Superior temporal gyrus (tissue), 1 donor: Measurements from ENCODE around the gene PLEKHB2.
"Not testable (repeated sequence)": the region's sequence is repeated elsewhere in the genome, so short reads cannot be mapped to it uniquely, and the experiment has no call there.

Source experiments
- DNase-seq: peaks from one replicate; pipeline ENCODE4 v3.0.0-alpha.2; 2016; ENCODE audit errors: extremely low spot score

The PLEKHB2 gene

DNA sequence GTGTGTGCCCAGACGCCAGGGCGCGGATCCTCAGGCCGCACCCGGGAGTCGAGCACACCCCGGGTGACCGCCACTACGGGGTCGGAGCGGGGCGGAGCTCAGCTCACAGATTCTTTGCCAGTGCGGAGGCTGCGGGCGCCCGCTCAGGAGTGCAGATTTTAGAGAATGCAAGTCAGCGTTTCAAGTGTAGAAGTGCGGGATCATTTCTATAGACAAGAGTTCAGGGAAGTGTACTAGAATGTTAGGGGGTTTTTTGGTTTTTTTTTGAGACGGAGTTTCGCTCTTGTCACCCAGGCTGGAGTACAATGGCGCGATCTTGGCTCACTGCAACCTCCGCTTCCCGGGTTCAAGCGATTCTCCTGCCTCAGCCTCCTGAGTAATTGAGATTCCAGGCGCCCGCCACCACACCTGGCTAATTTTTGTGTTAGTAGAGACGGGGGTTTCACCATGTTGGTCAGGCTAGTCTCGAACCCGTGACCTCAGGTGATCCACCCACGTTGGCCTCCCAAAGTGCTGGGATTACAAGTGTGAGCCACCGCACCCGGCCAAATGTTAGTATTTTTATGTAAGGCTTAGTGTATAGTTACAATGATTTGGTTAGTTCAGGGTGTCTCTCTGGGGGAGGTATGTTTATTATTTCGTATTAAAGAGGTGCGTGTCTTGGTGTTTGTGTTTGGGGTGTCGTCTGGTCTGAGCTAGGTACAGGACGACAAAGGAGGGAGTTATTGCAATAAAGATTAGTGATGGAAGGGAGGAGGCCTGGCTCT is 11.3 kb upstream of the PLEKHB2 start:
- no peak for DNase-seq

DNA sequence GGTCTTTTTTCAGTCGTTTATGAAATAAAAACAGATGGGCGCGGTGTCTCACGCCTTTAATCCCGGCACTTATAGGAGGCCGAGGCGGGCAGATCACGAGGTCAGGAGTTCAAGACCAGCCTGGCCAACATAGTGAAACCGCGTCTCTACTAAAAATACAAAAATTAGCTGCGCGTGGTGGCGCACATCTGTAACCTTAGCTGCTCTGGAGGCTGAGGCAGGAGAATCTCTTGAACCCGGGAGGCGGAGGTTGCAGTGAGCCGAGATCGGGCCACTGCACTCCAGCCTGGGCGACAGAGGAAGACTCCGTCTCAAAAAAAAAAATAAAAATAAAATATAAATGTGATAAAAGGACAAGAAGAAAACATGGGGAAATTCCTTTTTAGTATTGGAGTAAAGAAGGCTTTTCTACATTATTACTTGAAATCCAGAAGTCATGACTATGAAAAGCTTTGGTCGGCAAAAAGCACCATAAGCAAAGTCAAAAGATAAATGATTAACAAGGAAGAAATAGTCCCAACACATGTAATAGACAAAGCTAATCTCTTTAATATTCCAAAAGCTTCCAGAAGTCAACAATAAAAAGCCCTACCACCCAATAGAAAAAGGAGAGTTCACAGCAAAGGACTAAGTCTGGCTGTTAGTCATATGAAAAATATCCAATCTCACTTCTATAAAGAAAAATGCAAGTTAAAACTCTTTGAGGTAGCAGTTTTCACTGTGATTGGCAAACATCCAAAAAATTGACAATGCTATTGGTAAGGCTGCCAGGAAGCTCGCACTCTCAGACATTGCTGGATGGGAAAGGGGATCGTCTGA is 10.5 kb upstream of the PLEKHB2 start:
- DNase-seq, result no peak

DNA sequence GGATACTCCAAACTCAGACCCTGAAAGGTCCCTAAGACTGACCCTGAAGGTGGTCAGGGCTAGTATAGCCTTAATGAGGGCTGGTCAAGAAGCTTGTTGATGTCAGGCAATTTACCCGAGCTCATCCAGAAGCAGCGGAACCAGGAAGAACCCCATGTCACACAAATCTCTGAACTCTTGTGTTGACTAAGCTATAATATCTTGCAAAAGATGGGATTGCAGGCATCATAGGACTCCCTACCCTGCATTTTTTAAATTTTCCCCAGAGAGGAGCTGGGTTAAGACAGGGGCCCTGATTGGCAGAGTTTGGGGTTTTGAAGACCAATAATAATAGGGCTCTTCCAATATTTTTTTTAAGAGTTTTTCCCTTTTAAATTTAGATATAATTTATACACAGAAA is 2.0 kb upstream of the PLEKHB2 start:
- no peak for DNase-seq

DNA sequence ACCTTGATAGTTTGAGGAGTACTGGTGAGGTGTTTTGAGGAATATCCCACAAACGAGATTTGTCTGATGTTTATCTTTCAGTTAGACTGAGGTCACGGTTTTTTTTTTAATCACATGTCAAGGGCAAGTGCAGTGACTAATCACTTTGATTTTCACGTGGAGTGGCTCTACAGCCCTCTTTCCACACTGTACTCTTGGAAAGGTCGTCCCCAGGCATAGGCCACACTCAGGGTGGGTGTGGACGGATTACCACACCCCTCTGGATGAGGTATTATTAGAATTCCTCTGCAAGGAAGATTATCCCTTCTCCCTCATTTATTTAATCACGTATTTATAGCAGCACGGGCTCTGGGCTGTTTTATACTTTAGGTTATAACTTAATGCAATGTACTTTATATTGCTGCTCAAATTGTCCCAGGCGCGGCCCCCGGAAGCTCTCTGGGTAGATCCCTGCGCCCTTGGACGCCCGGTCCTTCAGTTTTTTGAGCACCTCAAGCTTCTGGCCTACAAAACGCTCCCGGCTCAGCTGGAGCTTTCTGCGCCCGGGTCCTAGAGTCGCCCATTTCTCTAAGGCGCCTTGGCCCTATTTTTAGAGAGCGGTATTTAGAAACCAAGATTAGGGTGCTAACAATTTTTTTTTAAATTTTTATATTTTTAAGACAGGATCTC is 515 bp upstream of the PLEKHB2 start:
- peak; percentile 45 for DNase-seq

DNA sequence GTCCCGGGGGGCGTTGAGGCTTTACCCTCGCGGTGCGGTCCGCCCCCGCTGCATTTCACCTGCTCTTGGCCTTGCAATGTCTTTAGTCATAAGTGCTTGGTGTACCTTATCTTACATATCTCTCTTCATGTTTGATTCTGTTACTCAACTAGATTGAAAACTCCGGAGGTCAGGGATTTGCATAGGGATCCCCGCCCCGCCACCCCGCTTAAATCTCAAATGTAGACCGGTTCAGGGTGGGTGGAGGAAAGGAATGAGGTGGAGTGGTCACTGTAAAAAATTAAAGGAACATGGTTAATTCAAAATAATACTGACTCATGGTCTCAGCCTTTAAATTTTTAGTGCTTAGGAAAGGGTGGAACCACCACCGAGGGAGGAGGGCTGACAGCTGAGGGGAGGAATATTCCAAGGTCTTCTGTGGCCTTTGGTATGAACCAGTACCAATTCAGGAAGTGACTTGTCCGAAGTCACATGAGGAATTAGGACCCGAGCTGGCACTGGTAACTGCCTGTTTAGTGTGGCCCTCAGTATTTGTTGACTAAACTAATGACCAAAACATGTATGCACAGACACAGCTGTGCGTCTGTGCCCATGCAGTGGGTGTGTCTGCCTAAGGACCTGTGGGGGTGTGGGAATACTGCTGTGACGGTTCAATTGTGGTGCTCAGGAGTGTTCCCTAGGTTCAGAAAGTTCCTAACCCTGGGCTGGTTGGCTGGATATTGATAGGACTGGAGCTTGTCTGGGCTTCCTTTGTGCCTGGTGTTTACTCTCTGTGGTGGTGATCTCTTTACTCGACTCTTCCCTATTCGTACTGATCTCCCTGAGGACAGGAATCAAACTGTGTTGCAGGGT is 1.0 kb downstream of the PLEKHB2 start:
- no peak for DNase-seq

DNA sequence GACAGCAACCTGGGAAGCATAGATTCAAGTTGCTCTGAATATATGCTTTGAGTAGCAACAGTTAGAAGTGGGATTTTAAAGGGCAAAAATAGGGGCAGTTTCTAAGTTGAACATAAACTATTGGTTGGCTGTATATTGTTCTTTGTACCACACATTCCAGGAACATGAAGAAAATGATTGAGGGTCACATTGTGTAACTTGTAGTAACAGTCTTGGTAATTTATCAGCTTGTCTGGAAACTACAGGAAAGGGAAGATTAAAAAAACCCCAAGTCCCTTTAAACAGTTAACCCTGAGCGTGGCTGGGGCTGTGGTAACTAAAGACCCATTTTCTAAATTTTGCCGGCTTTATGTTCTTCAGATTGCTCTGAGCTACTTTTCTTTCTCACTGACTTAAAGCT is 7.4 kb downstream of the PLEKHB2 start:
- DNase-seq, result no peak

DNA sequence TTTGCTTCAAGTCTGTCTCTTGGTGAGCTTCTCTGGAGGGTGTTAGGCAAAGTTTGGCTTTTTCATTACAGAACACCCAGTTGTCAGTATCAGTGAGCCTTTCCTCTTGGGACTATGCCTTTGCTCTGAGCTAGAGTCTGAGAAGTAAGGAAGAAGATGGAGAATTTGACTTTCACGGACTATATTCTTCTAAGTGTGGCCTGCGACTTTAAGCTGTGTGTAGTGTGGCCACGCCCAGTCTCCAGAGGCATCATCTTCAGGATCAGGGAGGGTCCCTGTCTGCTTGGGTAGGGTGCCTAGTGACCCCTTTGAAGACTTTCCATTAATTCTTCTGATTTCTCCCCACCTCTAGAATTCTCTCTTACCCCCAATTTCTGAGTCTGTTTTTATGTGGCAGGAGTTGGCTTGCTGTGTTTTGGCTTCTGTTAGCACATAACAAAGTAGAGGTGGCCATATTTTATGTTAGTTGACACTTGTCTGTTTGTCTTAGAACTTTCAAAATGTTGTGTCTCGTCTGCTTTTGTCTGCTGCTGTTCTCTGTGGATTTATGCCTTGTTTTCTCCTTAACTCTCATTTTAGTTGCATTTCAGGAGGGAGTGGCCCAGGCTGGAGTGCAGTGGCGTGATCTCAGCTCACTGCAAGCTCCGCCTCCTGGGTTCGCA is 8.6 kb downstream of the PLEKHB2 start:
- DNase-seq, result no peak

DNA sequence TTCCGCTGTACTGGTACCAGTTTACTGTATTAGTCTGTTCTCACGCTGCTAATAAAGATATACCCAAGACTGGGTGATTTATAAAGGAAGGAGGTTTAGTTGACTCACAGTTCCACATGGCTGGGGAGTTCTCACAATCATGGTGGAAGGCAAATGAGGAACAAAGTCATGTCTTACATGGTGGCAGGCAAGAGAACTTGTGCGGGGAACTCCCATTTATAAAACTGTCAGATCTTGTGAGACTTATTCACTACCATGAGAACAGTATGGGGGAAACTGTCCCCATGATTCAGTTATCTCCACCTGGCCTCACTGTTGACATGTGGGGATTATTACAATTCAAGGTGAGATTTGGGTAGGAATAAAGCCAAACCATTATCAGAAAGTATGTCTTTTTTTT is 9.8 kb downstream of the PLEKHB2 start:
- DNase-seq, result not testable (repeated sequence)

DNA sequence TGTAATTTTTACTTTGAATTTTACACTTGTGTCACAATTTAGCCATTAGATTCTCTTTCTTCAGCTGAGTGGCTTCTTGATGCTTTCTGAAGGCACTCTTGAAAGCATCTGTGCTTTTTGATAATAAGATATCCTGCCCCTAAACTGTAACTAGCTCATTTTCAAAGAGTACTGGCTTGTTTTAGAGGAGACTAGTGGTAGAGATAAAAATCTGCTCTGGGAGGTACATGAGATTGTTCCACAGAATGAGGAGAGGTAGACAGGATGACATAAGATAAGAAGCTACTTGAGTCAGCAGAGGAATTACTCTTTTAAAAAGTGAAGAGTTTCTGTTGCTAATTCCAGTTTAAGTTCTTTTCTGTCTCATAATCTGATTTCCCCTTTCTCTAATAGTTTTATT is 10.6 kb downstream of the PLEKHB2 start:
- DNase-seq, result no peak

DNA sequence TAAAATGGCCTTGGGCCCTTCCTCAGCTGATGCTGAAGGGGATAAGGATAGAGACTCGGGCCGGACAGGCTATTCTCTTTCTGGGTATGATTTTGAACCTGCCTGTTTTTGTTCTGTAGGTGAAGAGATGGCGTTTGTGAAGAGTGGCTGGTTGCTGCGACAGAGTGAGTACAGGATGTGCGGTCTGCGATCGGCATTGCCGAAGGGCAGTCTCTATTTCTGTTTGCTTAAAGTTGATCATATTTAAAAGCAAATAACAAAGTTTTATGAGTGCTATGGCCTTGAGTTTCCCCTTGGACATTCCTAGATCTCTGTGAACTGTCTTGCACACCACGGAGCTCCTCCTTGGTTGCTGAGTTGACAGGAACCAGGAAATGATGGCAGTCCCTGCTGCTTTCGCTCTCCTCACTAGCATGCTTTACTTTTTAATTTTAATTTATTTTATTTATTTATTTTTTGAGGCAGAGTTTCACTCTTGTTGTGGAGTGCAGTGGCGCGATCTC is 15.7 kb downstream of the PLEKHB2 start:
- no peak for DNase-seq

DNA sequence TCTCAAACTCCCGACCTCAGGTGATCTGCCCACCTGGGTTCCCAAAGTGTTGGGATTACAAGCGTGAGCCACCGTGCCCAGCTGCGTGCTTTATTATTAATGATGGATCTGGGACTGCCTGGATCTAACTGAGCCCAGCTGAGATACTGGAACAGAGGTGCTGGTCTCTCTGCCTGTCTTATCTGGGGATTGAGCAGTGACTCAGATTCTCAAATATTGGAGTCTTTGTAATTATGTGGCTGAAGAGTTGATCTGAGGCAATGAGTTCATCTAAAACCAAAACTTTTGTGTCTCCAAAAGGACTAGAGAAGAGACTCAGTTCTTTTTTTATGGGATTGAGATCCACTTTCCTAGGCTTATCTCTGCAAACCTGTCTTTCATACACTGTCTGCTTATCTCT is 16.3 kb downstream of the PLEKHB2 start:
- DNase-seq, result no peak

DNA sequence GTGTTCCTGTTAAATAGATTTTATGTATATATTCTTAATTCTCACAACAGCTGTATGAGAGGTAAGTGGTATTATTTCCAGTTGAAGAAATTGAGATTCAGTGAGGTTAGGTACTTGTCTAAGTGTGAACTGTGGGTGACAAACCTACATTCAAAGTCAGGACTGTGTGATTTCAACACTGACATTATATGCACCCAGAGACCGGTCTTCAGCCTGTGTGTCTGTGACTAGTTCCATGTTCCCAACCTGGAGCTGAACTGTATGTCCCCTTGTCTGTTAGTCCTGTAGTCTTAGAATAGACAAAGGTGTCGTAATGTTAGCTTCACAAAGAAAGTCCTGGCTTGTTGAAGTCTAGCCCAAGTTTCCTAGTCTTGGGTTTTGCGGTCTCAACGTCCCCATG is 17.4 kb downstream of the PLEKHB2 start:
- no peak for DNase-seq

DNA sequence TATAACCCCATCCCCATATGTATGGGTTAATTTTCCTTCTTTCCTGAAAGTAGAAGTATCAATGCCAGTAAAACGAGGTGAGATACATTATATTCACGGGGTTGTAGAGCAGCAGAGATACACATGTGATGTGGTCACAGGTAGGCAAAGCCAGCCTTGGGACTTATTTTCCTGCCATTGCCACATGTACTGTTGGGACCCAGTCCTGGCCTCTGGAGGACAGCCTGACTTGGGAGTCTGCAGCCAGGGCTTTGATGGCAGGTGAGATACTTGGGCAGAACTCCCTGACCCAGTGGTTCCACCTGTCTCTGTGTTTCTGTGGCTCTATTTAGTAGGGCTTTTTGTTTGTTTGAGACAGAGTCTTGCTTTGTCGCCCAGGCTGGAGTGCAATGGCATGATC is 18.1 kb downstream of the PLEKHB2 start:
- no peak for DNase-seq

DNA sequence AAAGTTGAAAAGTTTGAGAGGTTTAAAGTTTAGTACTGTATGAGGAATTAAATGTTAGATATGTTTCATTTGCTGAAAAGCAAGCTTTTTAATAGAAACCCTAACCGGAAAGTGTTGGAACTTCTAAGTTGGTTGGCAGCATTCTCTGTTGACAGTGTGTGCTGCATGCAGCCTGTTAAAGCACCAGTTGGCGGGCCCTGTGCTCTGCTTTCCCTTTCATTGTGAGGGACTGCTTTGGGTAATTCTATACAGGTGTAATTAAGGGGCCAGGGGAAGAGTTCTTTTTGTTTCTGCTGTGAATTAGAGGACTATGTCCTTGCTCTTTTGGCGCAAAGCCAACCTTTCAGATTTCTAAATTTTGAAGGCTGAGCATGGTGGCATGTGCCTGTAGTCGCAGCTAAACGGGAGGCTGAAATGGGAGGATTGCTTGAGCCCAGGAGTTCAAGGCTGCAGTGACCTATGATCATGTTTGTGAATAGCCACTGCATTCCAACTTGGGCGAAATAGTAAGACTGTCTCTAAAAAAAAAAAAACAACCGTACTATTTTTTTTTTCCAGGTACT is 20.1 kb downstream of the PLEKHB2 start:
- peak; percentile 38 for DNase-seq

DNA sequence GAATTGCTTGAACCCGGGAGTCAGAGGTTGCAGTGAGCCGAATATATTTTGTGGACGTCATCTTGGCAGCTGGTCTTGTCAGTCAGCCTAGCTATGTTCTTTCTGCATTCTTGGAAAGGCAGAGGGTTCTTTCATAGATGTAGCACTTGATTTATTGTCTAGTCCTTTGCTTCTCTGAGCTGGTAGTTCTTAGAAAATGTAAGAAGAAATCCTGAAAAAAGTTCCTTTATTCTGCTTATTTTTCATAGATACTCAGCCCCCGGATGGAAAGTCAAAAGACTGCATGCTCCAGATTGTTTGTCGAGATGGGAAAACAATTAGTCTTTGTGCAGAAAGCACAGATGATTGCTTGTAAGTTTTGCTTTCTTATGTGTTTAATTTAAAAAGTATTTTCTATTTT is 21.3 kb downstream of the PLEKHB2 start:
- peak; percentile 56 for DNase-seq

DNA sequence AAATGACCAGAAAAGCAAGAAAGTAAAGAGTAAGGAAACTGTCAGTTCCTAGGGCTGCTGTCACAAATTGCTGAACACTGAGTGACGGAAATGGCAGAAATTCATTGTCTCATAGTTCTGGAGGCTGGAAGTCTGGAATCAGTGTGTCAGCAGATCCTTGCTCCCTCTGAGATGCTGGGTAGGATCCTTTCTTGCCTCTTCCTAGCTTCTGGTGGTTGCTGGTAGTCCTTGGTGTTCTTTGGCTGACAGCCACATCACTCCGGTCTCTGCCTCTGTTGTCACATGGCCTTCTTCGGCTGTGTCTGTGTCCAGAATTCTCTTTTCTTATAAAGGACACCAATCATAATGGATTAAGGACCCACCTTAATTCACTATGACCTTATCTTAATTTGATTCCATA is 21.9 kb downstream of the PLEKHB2 start:
- DNase-seq, result peak; percentile 56

DNA sequence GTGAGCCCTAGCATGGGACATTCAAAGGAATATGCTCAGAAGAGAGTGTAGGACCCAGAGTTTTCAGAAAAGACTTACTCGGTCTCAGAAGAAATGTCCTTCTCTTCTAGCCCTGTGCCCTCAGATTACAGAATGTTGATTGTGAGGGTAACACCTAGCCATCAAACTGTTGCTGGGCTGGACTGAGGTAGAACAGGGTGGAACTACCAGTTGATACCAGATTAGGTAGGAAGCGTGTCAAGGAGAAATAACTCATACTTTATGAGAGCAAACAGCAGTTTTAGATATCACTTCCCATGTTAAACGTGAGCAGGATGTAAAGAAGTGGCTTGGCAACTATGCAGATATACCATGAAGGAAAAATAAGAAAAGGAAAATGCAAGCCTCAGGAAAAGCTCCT is 22.8 kb downstream of the PLEKHB2 start:
- no peak for DNase-seq

DNA sequence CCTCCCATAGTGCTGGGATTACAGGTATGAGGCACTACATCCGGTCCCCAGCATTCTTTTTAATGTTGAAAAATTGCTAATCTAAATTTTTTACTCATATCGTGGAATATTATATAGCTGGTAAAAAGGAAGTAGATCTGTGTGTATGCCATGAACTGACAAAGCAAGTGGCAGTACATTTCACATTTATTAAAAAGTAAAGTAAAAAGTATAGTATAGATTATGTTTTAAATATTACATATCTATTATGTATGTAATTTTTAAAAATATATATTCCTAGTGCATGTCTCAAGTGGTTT is 25.1 kb downstream of the PLEKHB2 start:
- DNase-seq, result no peak

DNA sequence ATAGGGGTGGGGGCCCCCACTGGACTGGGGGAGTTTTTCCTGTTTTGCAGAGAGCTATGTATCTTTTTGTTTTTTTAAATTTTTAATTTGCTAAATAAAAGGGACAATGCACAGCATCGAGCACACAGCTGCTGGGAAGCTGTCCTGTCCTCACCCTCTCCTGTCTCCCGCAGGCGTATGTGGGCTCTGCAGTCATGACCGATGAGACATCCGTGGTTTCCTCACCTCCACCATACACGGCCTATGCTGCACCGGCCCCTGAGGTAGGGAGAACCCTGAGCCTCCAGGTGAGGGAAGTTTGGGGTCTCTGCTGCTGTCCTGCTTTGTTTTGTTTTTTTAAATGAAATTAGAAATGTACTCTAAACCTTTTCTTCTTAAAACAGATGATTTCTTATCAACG is 27.6 kb downstream of the PLEKHB2 start:
- DNase-seq, result no peak

DNA sequence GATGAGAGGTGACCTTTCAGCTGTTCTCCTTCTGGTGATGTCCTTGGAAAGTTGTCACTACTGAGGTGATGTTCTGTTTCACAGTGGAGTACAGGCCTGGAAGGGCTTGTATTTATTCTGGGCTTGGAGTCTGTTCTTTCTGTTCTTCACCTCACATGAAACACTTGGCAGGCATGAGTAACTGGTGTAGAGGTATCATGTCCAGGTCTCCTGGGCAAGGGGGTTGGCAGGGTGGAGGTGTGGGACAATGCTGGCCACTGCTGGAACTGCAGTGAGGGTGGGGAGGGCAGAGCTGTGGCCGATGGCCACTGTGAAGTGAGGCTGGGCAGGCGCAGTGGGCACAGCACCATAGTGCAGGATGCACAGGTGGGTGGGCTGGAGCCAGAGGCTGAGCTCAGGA is 35.4 kb downstream of the PLEKHB2 start:
- DNase-seq, result no peak

DNA sequence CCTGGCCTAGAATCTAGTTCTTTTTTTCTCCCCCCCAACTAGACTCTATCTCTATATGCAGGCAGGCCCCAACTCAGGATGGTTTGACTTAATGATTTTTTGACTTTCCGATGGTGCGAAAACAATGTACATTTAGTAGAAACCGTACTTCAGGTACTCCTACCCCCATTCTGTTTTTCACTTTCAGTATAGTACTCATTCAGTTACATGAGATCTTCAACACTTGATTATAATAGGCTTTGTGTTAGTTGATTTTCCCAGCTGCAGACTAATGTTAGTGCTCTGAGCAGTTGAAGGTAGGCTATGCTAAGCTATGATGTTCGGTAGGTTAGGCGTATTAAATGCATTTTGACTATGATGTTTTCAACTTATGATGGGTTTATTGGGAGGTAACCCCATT is 37.7 kb downstream of the PLEKHB2 start:
- DNase-seq, result no peak
